ENCODE data around the gene STEAP3. TPM values are rescaled to one million over a fixed set of nuclear protein-coding genes. Genes with fewer than 3 reads are reported as not detected.

The STEAP3 gene
- total and polyA plus RNA-seq, 2 donors (not counting 3 experiments of a cell fraction or from before 2014, with no cell fraction given): 8.6 to 17.4 TPM

DNA sequence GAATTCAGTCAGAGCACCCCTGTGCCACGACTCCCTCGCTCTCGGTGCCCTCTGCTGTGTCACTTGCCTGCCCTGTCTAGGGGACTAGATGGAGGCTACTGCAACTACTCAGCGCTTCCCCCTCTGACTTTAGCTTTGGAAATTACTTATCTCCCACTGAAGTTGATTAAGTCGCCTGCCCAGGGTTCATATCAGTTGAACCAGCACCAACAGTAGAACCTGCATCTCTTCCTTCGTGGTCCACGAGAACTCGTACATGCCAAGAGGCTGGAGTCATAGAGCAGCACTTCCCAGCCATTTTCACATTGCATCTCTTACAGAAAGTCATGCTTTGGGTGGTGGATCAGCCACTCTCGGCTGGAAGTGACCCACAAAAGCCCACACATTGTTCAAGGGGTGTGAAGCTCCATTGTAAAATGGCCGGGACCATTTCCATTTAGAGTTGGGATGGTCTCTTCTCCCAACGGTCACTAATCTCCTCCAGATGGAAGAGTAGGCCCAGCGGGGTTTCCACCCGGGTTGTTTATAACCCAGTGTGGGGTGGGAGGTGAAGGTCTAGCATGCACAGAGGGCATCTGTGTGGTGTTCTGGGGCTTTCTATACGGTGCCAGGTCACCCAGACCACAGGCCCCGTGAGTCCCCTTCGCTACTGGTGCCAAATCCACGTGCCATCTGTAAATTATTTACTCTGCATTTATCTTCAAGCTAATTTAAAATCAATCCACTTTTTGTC, 38.0 kb downstream of the STEAP3 start:
- no peaks in the 10 kb centered on the region for H3K27me3 ChIP-seq (ENCODE audit: control insufficient read depth in 2 of 2, insufficient read depth in 2 of 2, low read length in 2 of 2)
- no peak overlapping the region for H3K9ac ChIP-seq (replicated peaks; ENCODE audit: extremely low read depth, insufficient read depth, low read length)
- H4K20me1 ChIP-seq (replicated peaks; ENCODE audit: control insufficient read depth, extremely low read depth, insufficient read depth, low read length): no peaks in the 10 kb centered on the region
- dilution Hi-C loops (cut with MboI; ENCODE audit: extremely low pct_ligation_motif_present, low sequenced_read_pairs) (no loop called here), intact Hi-C loops (cut with micrococcal nuclease) (loop anchor here (2.0 to 10.0 kb wide), 2 partner anchors 247 to 381 kb away; no protein-coding TSS in a partner anchor)
- H3K9me3 ChIP-seq (replicated peaks; ENCODE audit: control insufficient read depth, insufficient read depth, low read length): no peaks in the 10 kb centered on the region
- no peaks in the 10 kb centered on the region for H3K4me1 ChIP-seq (ENCODE audit: control insufficient read depth, extremely low read depth, insufficient read depth, low read length)
- no peaks in the 10 kb centered on the region for H3K9me1 ChIP-seq (replicated peaks; ENCODE audit: control insufficient read depth, extremely low read depth, insufficient read depth, low read length)
- H3K4me2 ChIP-seq (ENCODE audit: insufficient read depth, low read length): no peak overlapping the region
- DNase-seq (ENCODE audit: low read depth, low spot score) (no peak), FAIRE-seq (no peak)
- TF ChIP-seq POLR2AphosphoS5 (IDR thresholded peaks at IDR 0.05; ENCODE audit: insufficient read depth, low read depth, low read length): no peak
- TF ChIP-seq, protein P1, sequence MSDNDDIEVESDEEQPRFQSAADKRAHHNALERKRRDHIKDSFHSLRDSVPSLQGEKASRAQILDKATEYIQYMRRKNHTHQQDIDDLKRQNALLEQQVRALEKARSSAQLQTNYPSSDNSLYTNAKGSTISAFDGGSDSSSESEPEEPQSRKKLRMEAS (IDR thresholded peaks at IDR 0.05; ENCODE audit: insufficient read depth, insufficient read length): no peak
- POLR2A ChIA-PET: no interaction called here
- no peak overlapping the region for H3K4me3 ChIP-seq (replicated peaks in 1 of 3; ENCODE audit: insufficient read depth in 1 of 3, low read depth in 1 of 3, low read length in 3 of 3)
- H3K36me3 ChIP-seq (ENCODE audit: control insufficient read depth in 2 of 2, extremely low read depth in 1 of 2, insufficient read depth in 2 of 2, low read length in 2 of 2): no peaks in the 10 kb centered on the region
- H3K27ac ChIP-seq (ENCODE audit: insufficient read depth, low read depth, low read length): no peak overlapping the region
- no peak overlapping the region for H2AFZ ChIP-seq (ENCODE audit: low read depth, low read length)
- no peaks in the 10 kb centered on the region for H3K79me2 ChIP-seq (ENCODE audit: control insufficient read depth, insufficient read depth, low read length)
- CTCF ChIA-PET: no interaction called here
- BruUV-seq (replicated peaks): no TSS peak

DNA sequence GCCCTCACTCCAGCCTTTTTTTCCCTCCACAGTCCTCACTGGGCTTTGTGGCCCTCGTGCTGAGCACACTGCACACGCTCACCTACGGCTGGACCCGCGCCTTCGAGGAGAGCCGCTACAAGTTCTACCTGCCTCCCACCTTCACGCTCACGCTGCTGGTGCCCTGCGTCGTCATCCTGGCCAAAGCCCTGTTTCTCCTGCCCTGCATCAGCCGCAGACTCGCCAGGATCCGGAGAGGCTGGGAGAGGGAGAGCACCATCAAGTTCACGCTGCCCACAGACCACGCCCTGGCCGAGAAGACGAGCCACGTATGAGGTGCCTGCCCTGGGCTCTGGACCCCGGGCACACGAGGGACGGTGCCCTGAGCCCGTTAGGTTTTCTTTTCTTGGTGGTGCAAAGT, 39.4 kb downstream of the STEAP3 start:
- FAIRE-seq (no peak), DNase-seq (ENCODE audit: low read depth, low spot score) (no peak)
- TF ChIP-seq POLR2A (IDR thresholded peaks at IDR 0.05; ENCODE audit: low read depth, low read length): no peak
- TF ChIP-seq, protein P1 (IDR thresholded peaks at IDR 0.05; ENCODE audit: insufficient read depth, insufficient read length): no peak
- TF ChIP-seq, protein P2, sequence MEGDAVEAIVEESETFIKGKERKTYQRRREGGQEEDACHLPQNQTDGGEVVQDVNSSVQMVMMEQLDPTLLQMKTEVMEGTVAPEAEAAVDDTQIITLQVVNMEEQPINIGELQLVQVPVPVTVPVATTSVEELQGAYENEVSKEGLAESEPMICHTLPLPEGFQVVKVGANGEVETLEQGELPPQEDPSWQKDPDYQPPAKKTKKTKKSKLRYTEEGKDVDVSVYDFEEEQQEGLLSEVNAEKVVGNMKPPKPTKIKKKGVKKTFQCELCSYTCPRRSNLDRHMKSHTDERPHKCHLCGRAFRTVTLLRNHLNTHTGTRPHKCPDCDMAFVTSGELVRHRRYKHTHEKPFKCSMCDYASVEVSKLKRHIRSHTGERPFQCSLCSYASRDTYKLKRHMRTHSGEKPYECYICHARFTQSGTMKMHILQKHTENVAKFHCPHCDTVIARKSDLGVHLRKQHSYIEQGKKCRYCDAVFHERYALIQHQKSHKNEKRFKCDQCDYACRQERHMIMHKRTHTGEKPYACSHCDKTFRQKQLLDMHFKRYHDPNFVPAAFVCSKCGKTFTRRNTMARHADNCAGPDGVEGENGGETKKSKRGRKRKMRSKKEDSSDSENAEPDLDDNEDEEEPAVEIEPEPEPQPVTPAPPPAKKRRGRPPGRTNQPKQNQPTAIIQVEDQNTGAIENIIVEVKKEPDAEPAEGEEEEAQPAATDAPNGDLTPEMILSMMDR (IDR thresholded peaks at IDR 0.05; ENCODE audit: extremely low read depth in 1 of 2, insufficient read depth in 1 of 2, low read depth in 1 of 2, low read length in 2 of 2): no peak
- TF ChIP-seq MYC (IDR thresholded peaks at IDR 0.05; ENCODE audit: low read depth, low read length): no peak
- no peak for TF ChIP-seq EZH2 (IDR thresholded peaks at IDR 0.05; ENCODE audit: borderline replicate concordance, low read depth, low read length, severe bottlenecking)
- TF ChIP-seq FOS (IDR thresholded peaks at IDR 0.05; ENCODE audit: borderline replicate concordance, insufficient read depth, low read length): no peak
- TF ChIP-seq GATA2 (IDR thresholded peaks at IDR 0.05; ENCODE audit: insufficient read depth, insufficient read length, low read depth, low read length): no peak
- TF ChIP-seq JUN (IDR thresholded peaks at IDR 0.05; ENCODE audit: borderline replicate concordance, insufficient read depth, insufficient read length, low read depth): no peak
- TF ChIP-seq POLR2AphosphoS5 (IDR thresholded peaks at IDR 0.05; ENCODE audit: insufficient read depth, low read depth, low read length): no peak
- Histone ChIP-seq H3K4me2 (ENCODE audit: insufficient read depth, low read length) (no peak overlapping the region), H3K36me3 (ENCODE audit: control insufficient read depth in 2 of 2, extremely low read depth in 1 of 2, insufficient read depth in 2 of 2, low read length in 2 of 2) (no peaks in the 10 kb centered on the region), H3K4me1 (ENCODE audit: control insufficient read depth, extremely low read depth, insufficient read depth, low read length) (no peaks in the 10 kb centered on the region), H3K9me3 (replicated peaks; ENCODE audit: control insufficient read depth, insufficient read depth, low read length) (no peaks in the 10 kb centered on the region), H3K4me3 (replicated peaks in 1 of 3; ENCODE audit: insufficient read depth in 1 of 3, low read depth in 1 of 3, low read length in 3 of 3) (no peak overlapping the region), H4K20me1 (replicated peaks; ENCODE audit: control insufficient read depth, extremely low read depth, insufficient read depth, low read length) (no peaks in the 10 kb centered on the region), H3K27me3 (ENCODE audit: control insufficient read depth in 2 of 2, insufficient read depth in 2 of 2, low read length in 2 of 2) (no peaks in the 10 kb centered on the region), H2AFZ (ENCODE audit: low read depth, low read length) (no peak overlapping the region), H3K9ac (replicated peaks; ENCODE audit: extremely low read depth, insufficient read depth, low read length) (no peak overlapping the region), H3K79me2 (ENCODE audit: control insufficient read depth, insufficient read depth, low read length) (no peaks in the 10 kb centered on the region), H3K27ac (ENCODE audit: insufficient read depth, low read depth, low read length) (no peak overlapping the region), H3K9me1 (replicated peaks; ENCODE audit: control insufficient read depth, extremely low read depth, insufficient read depth, low read length) (no peaks in the 10 kb centered on the region)
- CTCF ChIA-PET: interaction anchor here (2.2 to 4.6 kb wide), 2 partner anchors 42 to 381 kb away, joined by 8 to 42 read pairs; no protein-coding TSS in a partner anchor
- intact Hi-C loops (cut with micrococcal nuclease): loop anchor here (2.0 to 10.0 kb wide), 2 partner anchors 248 to 382 kb away; no protein-coding TSS in a partner anchor
- BruUV-seq (replicated peaks): no TSS peak
- POLR2A ChIA-PET: no interaction called here
- dilution Hi-C loops (cut with MboI; ENCODE audit: extremely low pct_ligation_motif_present, low sequenced_read_pairs): no loop called here
